GM23248 (cell line): Measurements from ENCODE around the gene TRPM4.

ENCODE experiments used
- EZH2 ChIP-seq: fragments of 200-600 bp; sonication (generic); IDR thresholded peaks from 2 replicates; pipeline ENCODE4 v1.6.1; 2018; ENCODE audit warnings: antibody characterized with exemption, mild to moderate bottlenecking; ENCODE audit not compliant: insufficient read depth, poor library complexity, severe bottlenecking
- EZH2phosphoT487 ChIP-seq: fragments of 200-600 bp; sonication (generic); IDR thresholded peaks from 2 replicates; pipeline ENCODE4 v1.6.1; 2018; ENCODE audit warnings: antibody characterized with exemption, moderate library complexity, mild to moderate bottlenecking, low read depth; ENCODE audit not compliant: insufficient read depth

DNA sequence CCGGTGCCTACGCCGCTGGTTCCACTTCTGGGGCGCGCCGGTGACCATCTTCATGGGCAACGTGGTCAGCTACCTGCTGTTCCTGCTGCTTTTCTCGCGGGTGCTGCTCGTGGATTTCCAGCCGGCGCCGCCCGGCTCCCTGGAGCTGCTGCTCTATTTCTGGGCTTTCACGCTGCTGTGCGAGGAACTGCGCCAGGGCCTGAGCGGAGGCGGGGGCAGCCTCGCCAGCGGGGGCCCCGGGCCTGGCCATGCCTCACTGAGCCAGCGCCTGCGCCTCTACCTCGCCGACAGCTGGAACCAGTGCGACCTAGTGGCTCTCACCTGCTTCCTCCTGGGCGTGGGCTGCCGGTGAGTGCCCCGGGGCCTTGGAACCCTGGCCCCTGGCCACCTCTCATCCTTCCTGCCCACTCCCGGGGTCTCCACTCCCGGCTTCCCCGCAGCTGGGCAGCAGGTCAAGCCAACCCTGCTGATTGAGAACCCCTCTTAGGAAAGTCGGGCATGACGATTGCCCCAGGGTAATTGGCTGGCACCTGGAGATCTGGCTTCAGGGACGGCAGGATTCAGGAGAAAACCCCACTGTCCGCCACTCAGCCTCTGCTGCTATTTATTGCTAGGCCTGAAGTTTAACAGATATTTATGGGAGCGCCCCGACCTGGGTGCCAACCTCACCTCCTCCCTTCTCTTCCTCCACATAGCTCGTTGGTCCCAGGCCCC lies 39.1 kb downstream of the TRPM4 start:
- no peak for TF ChIP-seq EZH2
- TF ChIP-seq EZH2phosphoT487 = no peak
